Ramos (cell line): ENCODE results near the gene UVSSA.

ENCODE experiments used
- in situ Hi-C: fragments of 300-500 bp; cut with MboI; formaldehyde crosslinking; loops from one replicate; pipeline ENCODE4 v1.14.3; 2022; ENCODE audit warnings: low sequenced_read_pairs; ENCODE audit not compliant: unreplicated experiment

Gene UVSSA

GRCh38 chr4:1374706-1375045, 27.7 kb downstream of the UVSSA start:
- in situ Hi-C loops, result no loop called here

GRCh38 chr4:1375051-1375721, 28.2 kb downstream of the UVSSA start:
- in situ Hi-C loops, result no loop called here

- in situ Hi-C loops, result no loop called here
Measured at GRCh38 chr4:1375761-1376322, 28.8 kb downstream of the UVSSA start.

GRCh38 chr4:1376391-1376840, 29.4 kb downstream of the UVSSA start:
- in situ Hi-C loops, result no loop called here

GRCh38 chr4:1376841-1377605, 30.0 kb downstream of the UVSSA start:
- in situ Hi-C loops, result no loop called here

GRCh38 chr4:1377606-1378261, 30.7 kb downstream of the UVSSA start:
- in situ Hi-C loops, result no loop called here

- in situ Hi-C loops, result no loop called here
Measured at GRCh38 chr4:1378559-1379231, 31.7 kb downstream of the UVSSA start.

GRCh38 chr4:1379351-1379781, 32.4 kb downstream of the UVSSA start:
- in situ Hi-C loops, result no loop called here

- in situ Hi-C loops, result no loop called here
Measured at GRCh38 chr4:1379801-1380331, 32.9 kb downstream of the UVSSA start.

- in situ Hi-C loops, result no loop called here
Measured at GRCh38 chr4:1380368-1381151, 33.6 kb downstream of the UVSSA start.

- in situ Hi-C loops, result no loop called here
Measured at GRCh38 chr4:1381181-1381621, 34.2 kb downstream of the UVSSA start.

GRCh38 chr4:1381944-1382541, 35.0 kb downstream of the UVSSA start:
- in situ Hi-C loops, result no loop called here

GRCh38 chr4:1382776-1383727, 36.0 kb downstream of the UVSSA start:
- in situ Hi-C loops, result no loop called here

- in situ Hi-C loops, result no loop called here
Measured at GRCh38 chr4:1383728-1384591, 37.0 kb downstream of the UVSSA start.

- in situ Hi-C loops, result no loop called here
Measured at GRCh38 chr4:1384675-1385372, 37.8 kb downstream of the UVSSA start.
